SJCRH30 (cell line): ENCODE measurements around the gene KANTR. TPM values are rescaled to one million over a fixed set of nuclear protein-coding genes. Genes with fewer than 3 reads are reported as not detected.

Experiments used
- DNase-seq, 2 experiments: peaks; one replicate each; pipeline ENCODE4 v3.0.0-alpha.2; 2015 to 2020
- H3K27ac ChIP-seq: fragments of 250-450 bp; sonication (Bioruptor Pico); 2 replicates; pipeline ENCODE4 v1.5.1; 2020; ENCODE audit warnings: mild to moderate bottlenecking, moderate library complexity
- H3K27me3 ChIP-seq: fragments of 250-450 bp; sonication (Bioruptor Pico); 2 replicates; pipeline ENCODE4 v1.5.1; 2020; ENCODE audit warnings: mild to moderate bottlenecking, moderate library complexity
- H3K36me3 ChIP-seq: fragments of 250-450 bp; sonication (Bioruptor Pico); 2 replicates; pipeline ENCODE4 v1.5.1; 2020; ENCODE audit warnings: mild to moderate bottlenecking, moderate library complexity
- H3K4me1 ChIP-seq: fragments of 250-450 bp; sonication (Bioruptor Pico); 2 replicates; pipeline ENCODE4 v1.5.1; 2020; ENCODE audit warnings: mild to moderate bottlenecking, moderate library complexity
- H3K4me3 ChIP-seq: fragments of 250-450 bp; sonication (Bioruptor Pico); 2 replicates; pipeline ENCODE4 v1.5.1; 2020; ENCODE audit warnings: mild to moderate bottlenecking, moderate library complexity
- H3K9me3 ChIP-seq: fragments of 250-450 bp; sonication (Bioruptor Pico); replicated peaks from 2 replicates; pipeline ENCODE4 v1.5.1; 2020; ENCODE audit warnings: mild to moderate bottlenecking, moderate library complexity
- total RNA-seq: library from RNA; depleted of rRNA; stranded (reverse); fragments of >200 nt; shearing (Covaris generic); gene quantifications from 2 replicates; pipeline ENCODE4 v1.2.3, GENCODE V29; 2014

KANTR gene
- total RNA-seq, 1 experiment from 2014 or later, result 6.7 TPM

GRCh38 chrX:53075011-53075410 is 18.9 kb upstream of the KANTR start:
- H3K27me3 ChIP-seq, result no peaks in the 10 kb centered on the region
- DNase-seq, result no peak
- no peaks in the 10 kb centered on the region for H3K9me3 ChIP-seq
- no peaks in the 10 kb centered on the region for H3K4me1 ChIP-seq
- no peak overlapping the region for H3K27ac ChIP-seq
- H3K36me3 ChIP-seq, result no peaks in the 10 kb centered on the region
- H3K4me3 ChIP-seq, result no peak overlapping the region

- Histone ChIP-seq H3K27ac (no peak overlapping the region), H3K36me3 (no peaks in the 10 kb centered on the region), H3K4me3 (no peak overlapping the region), H3K27me3 (no peaks in the 10 kb centered on the region), H3K4me1 (no peaks in the 10 kb centered on the region), H3K9me3 (no peaks in the 10 kb centered on the region)
- no peak for DNase-seq
Observed at GRCh38 chrX:53076671-53077070, 17.3 kb upstream of the KANTR start.

- Histone ChIP-seq H3K4me1 (no peaks in the 10 kb centered on the region), H3K36me3 (no peaks in the 10 kb centered on the region), H3K27ac (no peak overlapping the region), H3K27me3 (no peaks in the 10 kb centered on the region), H3K9me3 (no peaks in the 10 kb centered on the region), H3K4me3 (no peak overlapping the region)
- DNase-seq, result no peak
Observed at GRCh38 chrX:53077207-53078197, 16.4 kb upstream of the KANTR start.

- DNase-seq, result no peak
- no peak overlapping the region for H3K27ac ChIP-seq
- no peaks in the 10 kb centered on the region for H3K27me3 ChIP-seq
- no peaks in the 10 kb centered on the region for H3K9me3 ChIP-seq
- H3K36me3 ChIP-seq, result no peaks in the 10 kb centered on the region
- H3K4me1 ChIP-seq, result no peaks in the 10 kb centered on the region
- no peak overlapping the region for H3K4me3 ChIP-seq
Observed at GRCh38 chrX:53078943-53079342, 15.0 kb upstream of the KANTR start.

- no peaks in the 10 kb centered on the region for H3K27me3 ChIP-seq
- peak overlapping the region; percentile 18; the same call in 1 of the 2 replicates for H3K27ac ChIP-seq
- H3K4me3 ChIP-seq, result peak overlapping the region; percentile 40
- no peaks in the 10 kb centered on the region for H3K9me3 ChIP-seq
- H3K36me3 ChIP-seq, result no peaks in the 10 kb centered on the region
- peak in 1 of 2 experiments; percentile 24 for DNase-seq
- H3K4me1 ChIP-seq, result no peaks in the 10 kb centered on the region
Observed at GRCh38 chrX:53080628-53081580, 13.0 kb upstream of the KANTR start.

- DNase-seq, result peak; percentile 90 to 91
- peak within 1 kb of the TSS; percentile 85 for H3K4me3 ChIP-seq
- no peaks in the 10 kb centered on the region for H3K9me3 ChIP-seq
- no peaks in the 10 kb centered on the region for H3K36me3 ChIP-seq
- no peaks in the 10 kb centered on the region for H3K4me1 ChIP-seq
- H3K27ac ChIP-seq, result peak within 1 kb of the TSS; percentile 48; the same call in 1 of the 2 replicates
- H3K27me3 ChIP-seq, result no peaks in the 10 kb centered on the region
Observed at GRCh38 chrX:53081925-53082772, 11.8 kb upstream of the KANTR start, which contains the start of gene TSPYL2. Gene TSPYL2, plus strand, starts transcription at chrX:53082367. Its CDS starts 132 bp downstream, at chrX:53082499.

GRCh38 chrX:53082773-53083616 is 10.9 kb upstream of the KANTR start:
- no peak for DNase-seq
- Histone ChIP-seq H3K27ac (peak overlapping the region; percentile 48; the same call in 1 of the 2 replicates), H3K4me3 (peak overlapping the region; percentile 85), H3K36me3 (no peaks in the 10 kb centered on the region), H3K27me3 (no peaks in the 10 kb centered on the region), H3K9me3 (no peaks in the 10 kb centered on the region), H3K4me1 (no peaks in the 10 kb centered on the region)

GRCh38 chrX:53084043-53084570 is 9.8 kb upstream of the KANTR start:
- no peak for DNase-seq
- no peaks in the 10 kb centered on the region for H3K4me1 ChIP-seq
- H3K27ac ChIP-seq, result no peak overlapping the region
- no peaks in the 10 kb centered on the region for H3K36me3 ChIP-seq
- no peak overlapping the region for H3K4me3 ChIP-seq
- no peaks in the 10 kb centered on the region for H3K27me3 ChIP-seq
- H3K9me3 ChIP-seq, result no peaks in the 10 kb centered on the region

GRCh38 chrX:53084863-53085262 is 9.1 kb upstream of the KANTR start:
- DNase-seq, result no peak
- Histone ChIP-seq H3K9me3 (no peaks in the 10 kb centered on the region), H3K27ac (no peak overlapping the region), H3K4me1 (no peaks in the 10 kb centered on the region), H3K4me3 (no peak overlapping the region), H3K27me3 (no peaks in the 10 kb centered on the region), H3K36me3 (no peaks in the 10 kb centered on the region)

GRCh38 chrX:53085661-53086229 is 8.2 kb upstream of the KANTR start:
- Histone ChIP-seq H3K9me3 (no peaks in the 10 kb centered on the region), H3K36me3 (no peaks in the 10 kb centered on the region), H3K4me1 (no peaks in the 10 kb centered on the region), H3K4me3 (no peak overlapping the region), H3K27me3 (no peaks in the 10 kb centered on the region), H3K27ac (no peak overlapping the region)
- no peak for DNase-seq

- no peak for DNase-seq
- no peaks in the 10 kb centered on the region for H3K27me3 ChIP-seq
- no peaks in the 10 kb centered on the region for H3K36me3 ChIP-seq
- no peak overlapping the region for H3K4me3 ChIP-seq
- H3K27ac ChIP-seq, result no peak overlapping the region
- H3K9me3 ChIP-seq, result no peaks in the 10 kb centered on the region
- no peaks in the 10 kb centered on the region for H3K4me1 ChIP-seq
Observed at GRCh38 chrX:53086464-53086863, 7.5 kb upstream of the KANTR start.

- no peaks in the 10 kb centered on the region for H3K27me3 ChIP-seq
Observed at GRCh38 chrX:53087388-53087831, 6.5 kb upstream of the KANTR start.

More at GRCh38 chrX:53087388-53087831, 6.5 kb upstream of the KANTR start:
- Histone ChIP-seq H3K36me3 (no peaks in the 10 kb centered on the region), H3K4me1 (no peaks in the 10 kb centered on the region), H3K27ac (no peak overlapping the region), H3K9me3 (no peaks in the 10 kb centered on the region), H3K4me3 (no peak overlapping the region)
- no peak for DNase-seq
